Cardiac septum (tissue), 1 donor: Measurements from ENCODE around the gene CCDC24. TPM values are rescaled to one million over a fixed set of nuclear protein-coding genes. Genes with fewer than 3 reads are reported as not detected.

Source experiments
- DNase-seq: peaks from one replicate; pipeline ENCODE4 v3.0.0-alpha.2; 2020; ENCODE audit warnings: low spot score
- intact Hi-C: fragments of 100-400 bp; cut with DNase I; formaldehyde crosslinking; loops from one replicate; pipeline ENCODE4 v1.14.0; 2022
- total RNA-seq: library from RNA; stranded (reverse); fragmentation: NEBNext Ultra II Directional; extraction: Animal tissue kit (Norgen Biotek cat#: 25700); gene quantifications from one replicate; pipeline ENCODE4 v1.2.1, GENCODE V29; 2021
- donor health status: DM: no; HTN: no; CAD: no.

The CCDC24 gene
- total RNA-seq, 1 donor from 2014 or later: 1.9 TPM

GRCh38 chr1:43960798-43961197 lies 30.6 kb upstream of the CCDC24 start:
- intact Hi-C loops: no loop called here
- DNase-seq: no peak

GRCh38 chr1:43961692-43962091 lies 29.7 kb upstream of the CCDC24 start:
- no peak for DNase-seq

GRCh38 chr1:43962324-43962723 lies 29.1 kb upstream of the CCDC24 start:
- DNase-seq: no peak
- intact Hi-C loops: no loop called here

More at GRCh38 chr1:43961692-43962091, 29.7 kb upstream of the CCDC24 start:
- intact Hi-C loops: no loop called here

- intact Hi-C loops: no loop called here
- DNase-seq: no peak
Measured at GRCh38 chr1:43963006-43963405, 28.4 kb upstream of the CCDC24 start.

GRCh38 chr1:43963890-43964289 lies 27.5 kb upstream of the CCDC24 start:
- intact Hi-C loops: no loop called here
- no peak for DNase-seq

GRCh38 chr1:43965316-43965715 lies 26.1 kb upstream of the CCDC24 start:
- intact Hi-C loops: no loop called here
- DNase-seq: no peak

- no peak for DNase-seq
- intact Hi-C loops: no loop called here
Measured at GRCh38 chr1:43968348-43968948, 23.0 kb upstream of the CCDC24 start.

GRCh38 chr1:43969416-43969745 lies 22.0 kb upstream of the CCDC24 start:
- DNase-seq: no peak
- intact Hi-C loops: no loop called here

GRCh38 chr1:43969746-43970466 lies 21.5 kb upstream of the CCDC24 start, which contains the start of gene DPH2:
TSS of gene DPH2 (plus strand) at chr1:43970010. CDS start at chr1:43970176, 166 bp downstream.
- intact Hi-C loops: no loop called here

GRCh38 chr1:43970502-43970901 lies 20.9 kb upstream of the CCDC24 start:
- DNase-seq: no peak
- intact Hi-C loops: no loop called here

More at GRCh38 chr1:43969746-43970466, 21.5 kb upstream of the CCDC24 start, which contains the start of gene DPH2:
- DNase-seq: peak; percentile 98

- intact Hi-C loops: no loop called here
- DNase-seq: no peak
Measured at GRCh38 chr1:43970911-43971310, 20.5 kb upstream of the CCDC24 start.

- no peak for DNase-seq
- intact Hi-C loops: no loop called here
Measured at GRCh38 chr1:43971336-43971980, 19.9 kb upstream of the CCDC24 start.

- intact Hi-C loops: loop anchor here (1.0 kb wide), 1 partner anchor 28 kb away; the partner anchor contains the start of gene IPO13
- DNase-seq: no peak
Measured at GRCh38 chr1:43973981-43974442, 17.4 kb upstream of the CCDC24 start.

- DNase-seq: peak; percentile 99
- intact Hi-C loops: loop anchor here (1.0 kb wide), 1 partner anchor 28 kb away; the partner anchor contains the start of gene IPO13
Measured at GRCh38 chr1:43974443-43975248, 16.8 kb upstream of the CCDC24 start, which contains the start of gene ATP6V0B. TSS of gene ATP6V0B (plus strand) at chr1:43974960. CDS start at chr1:43975041, 81 bp downstream.

- intact Hi-C loops: no loop called here
Measured at GRCh38 chr1:43975249-43975961, 16.0 kb upstream of the CCDC24 start.

GRCh38 chr1:43976045-43976444 lies 15.4 kb upstream of the CCDC24 start:
- intact Hi-C loops: no loop called here
- DNase-seq: no peak

More at GRCh38 chr1:43975249-43975961, 16.0 kb upstream of the CCDC24 start:
- DNase-seq: peak; percentile 89

- DNase-seq: no peak
- intact Hi-C loops: no loop called here
Measured at GRCh38 chr1:43976890-43977289, 14.5 kb upstream of the CCDC24 start.

GRCh38 chr1:43977376-43978263 lies 13.8 kb upstream of the CCDC24 start:
- no peak for DNase-seq
- intact Hi-C loops: no loop called here
